ENCODE measurements around the gene PLEKHA6. TPM values are rescaled to one million over a fixed set of nuclear protein-coding genes. Genes with fewer than 3 reads are reported as not detected.
"Not testable (repeated sequence)": the region's sequence is repeated elsewhere in the genome, so short reads cannot be mapped to it uniquely, and the experiment has no call there.

PLEKHA6 gene
- total RNA-seq, 1 experiment from 2014 or later, result not detected

GRCh38 chr1:204256531-204256930 lies 103.2 kb downstream of the PLEKHA6 start:
- in situ Hi-C loops (cut with HindIII; ENCODE audit: low sequenced_read_pairs), result no loop called here
- DNase-seq (ENCODE audit: low spot score), result no peak

GRCh38 chr1:204255966-204256365 lies 103.8 kb downstream of the PLEKHA6 start:
- DNase-seq (ENCODE audit: low spot score), result no peak
- in situ Hi-C loops (cut with HindIII; ENCODE audit: low sequenced_read_pairs), result no loop called here

GRCh38 chr1:204255225-204255624 lies 104.5 kb downstream of the PLEKHA6 start:
- DNase-seq (ENCODE audit: low spot score), result no peak
- in situ Hi-C loops (cut with HindIII; ENCODE audit: low sequenced_read_pairs), result no loop called here

DNA sequence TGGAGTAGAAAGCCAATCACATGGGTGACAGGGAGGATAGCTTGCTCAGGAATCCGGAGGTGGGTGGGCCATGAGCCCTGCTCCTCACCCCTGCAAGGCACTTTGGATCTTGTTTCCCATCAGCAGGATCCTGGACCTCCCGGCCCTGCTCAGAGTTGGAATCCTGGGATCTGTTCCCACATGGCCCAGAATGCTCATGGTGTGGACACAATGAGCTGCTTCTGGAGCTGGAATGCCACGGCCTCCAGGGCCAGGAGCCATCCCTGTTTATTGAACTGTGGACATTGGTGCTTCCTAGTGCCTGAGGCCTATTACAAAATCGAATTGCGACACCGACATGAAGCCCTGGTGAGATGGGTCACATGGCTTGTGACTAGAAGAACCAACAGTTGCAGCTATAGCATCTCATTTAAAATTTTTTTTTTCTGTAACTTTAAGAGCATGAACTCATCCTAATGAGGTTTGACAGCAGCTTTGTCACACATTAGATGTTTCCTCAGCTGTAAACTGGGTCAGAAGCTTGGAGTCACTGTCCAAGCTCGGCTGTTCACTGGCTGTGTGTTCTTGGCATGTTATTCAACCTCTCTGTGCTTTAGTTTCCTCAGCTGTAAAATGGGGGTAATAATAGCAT lies 105.6 kb downstream of the PLEKHA6 start:
- DNase-seq (ENCODE audit: low spot score), result no peak
- in situ Hi-C loops (cut with HindIII; ENCODE audit: low sequenced_read_pairs), result no loop called here

DNA sequence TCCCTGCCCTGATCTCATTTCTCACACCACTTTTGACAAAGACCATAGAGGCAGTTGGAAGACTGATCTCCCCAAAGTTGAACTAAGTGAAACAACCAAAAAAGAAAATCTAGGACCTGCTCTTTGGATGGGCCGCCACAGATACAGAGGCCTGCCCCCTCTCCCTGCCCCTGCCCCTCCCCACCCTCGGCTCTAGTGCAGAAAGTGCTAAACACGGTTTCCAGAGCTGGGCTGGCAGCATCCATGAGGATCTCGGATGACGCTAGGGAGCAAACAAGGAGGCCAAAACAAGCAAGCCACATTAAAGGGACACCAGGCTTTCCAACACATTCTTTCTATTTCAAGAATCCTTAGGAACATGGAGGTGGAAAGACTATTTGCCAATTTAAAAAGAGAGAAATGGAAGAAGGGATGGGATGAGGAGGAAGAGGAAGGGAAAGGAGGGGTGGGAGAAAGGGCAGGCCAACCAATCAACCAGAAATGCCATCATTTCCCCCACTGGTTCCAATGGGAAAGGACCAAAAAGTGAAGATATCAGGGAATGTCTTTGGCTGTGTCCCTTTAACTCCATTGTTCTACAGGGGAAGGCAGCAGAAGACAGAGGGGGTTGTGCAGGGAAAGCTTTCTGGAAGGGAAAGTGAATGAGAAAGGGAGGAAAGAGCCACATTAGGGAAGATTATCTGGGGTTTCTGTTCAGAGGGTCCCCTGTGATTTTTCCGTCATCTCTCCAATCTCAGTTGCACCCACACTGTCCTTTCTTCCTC lies 107.6 kb downstream of the PLEKHA6 start:
- in situ Hi-C loops (cut with HindIII; ENCODE audit: low sequenced_read_pairs), result no loop called here
- DNase-seq (ENCODE audit: low spot score), result no peak

- in situ Hi-C loops (cut with HindIII; ENCODE audit: low sequenced_read_pairs), result no loop called here
- DNase-seq (ENCODE audit: low spot score), result no peak
These were observed 108.4 kb downstream of the PLEKHA6 start for GRCh38 chr1:204251286-204251685.

DNA sequence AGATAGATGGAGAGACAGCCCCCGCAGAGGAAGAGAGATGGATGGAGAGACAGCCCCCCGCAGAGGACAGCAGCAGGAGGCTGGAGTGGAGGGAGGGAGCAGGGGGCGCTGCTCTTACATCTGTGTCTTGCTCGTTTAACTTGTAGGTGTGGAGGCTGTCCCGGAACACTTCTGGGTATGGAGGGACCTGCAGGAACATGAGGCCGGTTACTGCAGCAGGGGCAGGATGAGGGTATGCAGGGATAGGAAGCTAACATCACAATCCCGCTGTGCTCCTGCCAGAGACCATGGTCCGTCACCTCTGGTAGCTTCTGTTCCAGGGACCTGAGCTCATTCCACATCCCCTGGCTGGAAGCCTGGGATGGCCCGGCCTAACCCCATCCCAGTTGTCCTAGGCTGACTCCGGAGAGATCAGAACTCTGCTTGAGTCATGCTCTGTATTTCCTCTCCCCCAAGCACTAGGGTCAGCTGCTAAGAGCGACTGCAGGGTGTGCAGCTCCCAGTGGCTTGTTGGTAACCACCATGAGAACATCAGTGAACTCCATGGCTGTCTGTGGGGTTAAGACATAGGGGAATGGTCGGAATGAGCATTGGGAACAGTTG lies 109.2 kb downstream of the PLEKHA6 start:
- DNase-seq (ENCODE audit: low spot score), result no peak
- in situ Hi-C loops (cut with HindIII; ENCODE audit: low sequenced_read_pairs), result no loop called here

GRCh38 chr1:204249736-204250427 lies 109.8 kb downstream of the PLEKHA6 start:
- DNase-seq (ENCODE audit: low spot score), result no peak
- in situ Hi-C loops (cut with HindIII; ENCODE audit: low sequenced_read_pairs), result no loop called here

DNA sequence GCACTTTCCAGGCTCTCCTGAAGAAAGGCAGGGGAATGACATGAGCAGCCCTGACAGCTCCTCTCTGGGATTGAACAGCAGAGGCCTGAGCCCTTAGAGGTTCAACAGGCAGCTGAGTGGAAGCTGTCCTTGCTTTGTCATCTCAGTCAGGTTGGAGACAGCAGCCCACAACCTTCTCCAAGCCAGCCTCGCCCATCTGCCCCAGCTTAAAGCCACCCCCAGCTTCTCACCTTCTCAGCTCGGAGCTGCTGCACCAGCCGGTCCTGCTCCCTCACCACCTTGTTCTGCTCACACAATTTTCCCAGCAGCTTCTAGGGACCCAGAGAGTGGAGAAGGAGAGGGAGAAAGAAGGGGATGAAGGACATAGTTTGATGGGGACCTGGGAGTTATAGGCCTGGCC lies 110.8 kb downstream of the PLEKHA6 start:
- no peak for DNase-seq (ENCODE audit: low spot score)
- in situ Hi-C loops (cut with HindIII; ENCODE audit: low sequenced_read_pairs), result no loop called here

GRCh38 chr1:204246876-204247275 lies 112.9 kb downstream of the PLEKHA6 start:
- DNase-seq (ENCODE audit: low spot score), result no peak
- in situ Hi-C loops (cut with HindIII; ENCODE audit: low sequenced_read_pairs), result no loop called here

- DNase-seq (ENCODE audit: low spot score), result no peak
- in situ Hi-C loops (cut with HindIII; ENCODE audit: low sequenced_read_pairs), result no loop called here
These were observed 116.8 kb downstream of the PLEKHA6 start for GRCh38 chr1:204242920-204243319.

DNA sequence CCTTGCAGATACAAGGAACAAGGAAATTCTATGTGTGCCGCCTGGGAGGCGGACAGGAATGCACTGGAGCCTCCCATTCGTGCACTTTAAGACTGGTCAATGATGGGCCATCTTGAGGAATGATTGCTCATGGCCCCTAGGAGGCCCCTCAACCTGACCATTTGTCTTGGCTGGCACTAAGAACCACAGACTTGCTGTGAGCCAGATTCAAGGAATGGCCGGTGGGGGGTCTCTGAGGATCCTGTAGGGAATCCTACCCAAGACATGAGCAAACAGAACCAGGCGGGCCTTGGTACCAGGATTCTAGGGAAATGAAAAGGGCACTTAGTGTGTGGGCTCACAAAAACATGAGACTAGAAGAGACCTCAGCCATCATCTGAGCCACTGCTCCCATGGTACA lies 117.8 kb downstream of the PLEKHA6 start:
- in situ Hi-C loops (cut with HindIII; ENCODE audit: low sequenced_read_pairs), result no loop called here
- no peak for DNase-seq (ENCODE audit: low spot score)

- in situ Hi-C loops (cut with HindIII; ENCODE audit: low sequenced_read_pairs), result no loop called here
- DNase-seq (ENCODE audit: low spot score), result no peak
These were observed 118.7 kb downstream of the PLEKHA6 start for GRCh38 chr1:204241050-204241449.

- no peak for DNase-seq (ENCODE audit: low spot score)
- in situ Hi-C loops (cut with HindIII; ENCODE audit: low sequenced_read_pairs), result no loop called here
These were observed 119.5 kb downstream of the PLEKHA6 start for GRCh38 chr1:204240233-204240632.

- in situ Hi-C loops (cut with HindIII; ENCODE audit: low sequenced_read_pairs); DNase-seq (ENCODE audit: low spot score): not testable (repeated sequence)
These were observed 120.3 kb downstream of the PLEKHA6 start for GRCh38 chr1:204239401-204239800.

DNA sequence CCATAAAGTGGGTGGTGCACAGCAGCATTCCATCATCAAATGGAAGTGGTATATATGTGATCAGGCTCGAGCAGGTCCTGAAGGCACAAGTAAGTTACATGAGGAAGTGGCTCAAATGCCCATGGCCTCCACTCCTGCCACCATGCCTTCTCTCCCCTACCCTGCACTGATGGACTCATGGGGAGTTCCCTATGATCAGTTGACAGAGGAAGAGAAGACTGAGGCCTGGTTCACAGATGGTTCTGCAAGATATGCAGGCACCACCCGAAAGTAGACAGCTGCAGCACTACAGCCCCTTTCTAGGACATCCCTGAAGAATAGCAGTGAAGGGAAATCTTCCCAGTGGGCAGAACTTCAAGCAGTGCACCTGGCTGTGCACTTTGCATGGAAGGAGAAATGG lies 121.2 kb downstream of the PLEKHA6 start:
- in situ Hi-C loops (cut with HindIII; ENCODE audit: low sequenced_read_pairs); DNase-seq (ENCODE audit: low spot score): not testable (repeated sequence)

GRCh38 chr1:204237515-204237914 lies 122.2 kb downstream of the PLEKHA6 start:
- in situ Hi-C loops (cut with HindIII; ENCODE audit: low sequenced_read_pairs); DNase-seq (ENCODE audit: low spot score): not testable (repeated sequence)

DNA sequence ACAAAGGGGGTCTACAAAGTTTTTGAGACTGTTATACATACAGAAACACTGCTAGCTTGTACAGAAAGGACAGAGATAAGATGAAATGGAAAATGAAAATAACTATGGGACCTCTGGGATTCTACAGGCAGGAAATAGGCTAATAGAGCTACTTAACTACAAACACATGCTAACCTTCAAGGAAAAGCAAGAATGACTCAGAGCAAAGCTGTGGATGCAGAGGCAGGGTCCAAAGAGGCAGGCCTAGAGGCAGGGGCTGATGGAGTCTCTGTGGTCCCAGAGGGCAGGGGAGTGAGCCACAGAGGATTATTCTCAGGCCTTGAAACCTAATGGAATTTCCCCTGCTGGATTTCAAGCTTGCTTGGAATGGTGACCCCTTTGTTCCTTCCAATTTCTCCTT lies 127.2 kb downstream of the PLEKHA6 start:
- in situ Hi-C loops (cut with HindIII; ENCODE audit: low sequenced_read_pairs), result no loop called here
- DNase-seq (ENCODE audit: low spot score), result no peak

GRCh38 chr1:204230211-204230610 lies 129.5 kb downstream of the PLEKHA6 start:
- DNase-seq (ENCODE audit: low spot score), result no peak
- in situ Hi-C loops (cut with HindIII; ENCODE audit: low sequenced_read_pairs), result no loop called here

DNA sequence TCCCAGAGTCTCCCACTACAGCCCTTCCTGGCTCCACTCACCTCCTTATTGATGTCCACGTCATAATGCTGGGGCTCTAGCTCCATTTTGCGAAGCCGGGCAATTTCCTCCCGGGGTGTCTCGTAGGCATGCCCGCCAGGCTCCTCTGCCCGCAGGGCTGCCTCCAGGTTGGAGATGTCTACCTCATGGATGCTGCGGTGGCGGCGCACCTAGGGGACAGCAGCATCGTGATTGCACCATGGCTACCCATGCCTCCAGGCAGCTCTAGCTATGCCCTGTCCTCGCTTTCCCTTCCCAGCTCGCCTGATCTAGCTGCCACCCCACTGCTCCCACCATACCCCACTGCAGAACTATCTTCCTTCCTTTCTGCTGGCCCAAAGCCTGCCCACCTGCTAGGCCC lies 130.8 kb downstream of the PLEKHA6 start:
- no peak for DNase-seq (ENCODE audit: low spot score)
- in situ Hi-C loops (cut with HindIII; ENCODE audit: low sequenced_read_pairs), result no loop called here
